ENCODE results near the gene CCL13.

The CCL13 gene

GRCh38 chr17:34364751-34365150 lies 8.5 kb downstream of the CCL13 start:
- Histone ChIP-seq H3K36me3 (ENCODE audit: control insufficient read depth, insufficient read depth, low read length) (no peaks in the 10 kb centered on the region), H3K9me3 (ENCODE audit: control insufficient read depth, low read length) (no peaks in the 10 kb centered on the region), H3K4me3 (ENCODE audit: low read length) (no peak overlapping the region), H3K4me1 (ENCODE audit: control insufficient read depth, insufficient read depth, low read length) (no peaks in the 10 kb centered on the region), H3K9ac (ENCODE audit: low read length) (no peak overlapping the region), H3K27me3 (ENCODE audit: control insufficient read depth, insufficient read depth, low read length) (no peaks in the 10 kb centered on the region)

GRCh38 chr17:34365340-34365739 lies 9.1 kb downstream of the CCL13 start:
- no peak overlapping the region for H3K4me3 ChIP-seq (ENCODE audit: low read length)
- H3K27me3 ChIP-seq (ENCODE audit: control insufficient read depth, insufficient read depth, low read length), result no peaks in the 10 kb centered on the region
- H3K9me3 ChIP-seq (ENCODE audit: control insufficient read depth, low read length), result no peaks in the 10 kb centered on the region
- H3K36me3 ChIP-seq (ENCODE audit: control insufficient read depth, insufficient read depth, low read length), result no peaks in the 10 kb centered on the region
- H3K4me1 ChIP-seq (ENCODE audit: control insufficient read depth, insufficient read depth, low read length), result no peaks in the 10 kb centered on the region
- H3K9ac ChIP-seq (ENCODE audit: low read length), result no peak overlapping the region

- Histone ChIP-seq H3K4me1 (ENCODE audit: control insufficient read depth, insufficient read depth, low read length) (no peaks in the 10 kb centered on the region), H3K27me3 (ENCODE audit: control insufficient read depth, insufficient read depth, low read length) (no peaks in the 10 kb centered on the region), H3K9me3 (ENCODE audit: control insufficient read depth, low read length) (no peaks in the 10 kb centered on the region), H3K4me3 (ENCODE audit: low read length) (no peak overlapping the region), H3K36me3 (ENCODE audit: control insufficient read depth, insufficient read depth, low read length) (no peaks in the 10 kb centered on the region), H3K9ac (ENCODE audit: low read length) (no peak overlapping the region)
Observed at GRCh38 chr17:34366010-34366409, 9.7 kb downstream of the CCL13 start.

DNA sequence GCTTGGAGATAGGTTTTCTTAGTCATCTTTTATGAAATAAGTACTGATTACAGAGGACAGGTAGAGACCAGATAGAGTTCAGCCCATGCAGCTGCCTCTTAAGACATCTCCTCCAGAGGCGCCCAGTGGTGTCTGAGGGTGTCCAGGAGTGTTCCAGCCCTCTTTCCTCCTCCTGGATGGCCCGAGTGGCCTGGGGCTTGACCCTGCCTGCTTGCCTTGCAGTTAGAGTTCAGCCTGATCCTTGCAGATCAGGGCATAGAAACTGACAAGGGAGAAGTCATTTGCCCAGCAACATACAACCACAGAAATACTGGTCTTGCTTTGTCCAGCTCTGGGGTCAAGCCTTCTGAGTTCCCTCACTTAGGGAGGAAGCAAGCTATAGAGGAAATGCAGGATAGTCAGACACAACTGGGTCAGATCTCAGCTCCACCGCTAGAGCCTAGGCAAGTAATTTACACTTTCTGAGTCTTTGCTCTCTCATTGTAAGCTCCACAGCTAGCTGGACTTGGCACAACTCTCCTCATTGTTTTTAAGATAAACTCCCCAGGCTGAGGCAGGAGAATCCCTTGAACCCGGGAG lies 10.3 kb downstream of the CCL13 start:
- H3K4me1 ChIP-seq (ENCODE audit: control insufficient read depth, insufficient read depth, low read length), result no peaks in the 10 kb centered on the region
- H3K9ac ChIP-seq (ENCODE audit: low read length), result no peak overlapping the region
- H3K27me3 ChIP-seq (ENCODE audit: control insufficient read depth, insufficient read depth, low read length), result no peaks in the 10 kb centered on the region
- H3K36me3 ChIP-seq (ENCODE audit: control insufficient read depth, insufficient read depth, low read length), result no peaks in the 10 kb centered on the region
- no peak overlapping the region for H3K4me3 ChIP-seq (ENCODE audit: low read length)
- H3K9me3 ChIP-seq (ENCODE audit: control insufficient read depth, low read length), result no peaks in the 10 kb centered on the region

- Histone ChIP-seq H3K36me3 (ENCODE audit: control insufficient read depth, insufficient read depth, low read length) (no peaks in the 10 kb centered on the region), H3K4me3 (ENCODE audit: low read length) (no peak overlapping the region), H3K9ac (ENCODE audit: low read length) (no peak overlapping the region), H3K9me3 (ENCODE audit: control insufficient read depth, low read length) (no peaks in the 10 kb centered on the region), H3K4me1 (ENCODE audit: control insufficient read depth, insufficient read depth, low read length) (no peaks in the 10 kb centered on the region), H3K27me3 (ENCODE audit: control insufficient read depth, insufficient read depth, low read length) (no peaks in the 10 kb centered on the region)
Observed at GRCh38 chr17:34367486-34368195, 11.4 kb downstream of the CCL13 start.

DNA sequence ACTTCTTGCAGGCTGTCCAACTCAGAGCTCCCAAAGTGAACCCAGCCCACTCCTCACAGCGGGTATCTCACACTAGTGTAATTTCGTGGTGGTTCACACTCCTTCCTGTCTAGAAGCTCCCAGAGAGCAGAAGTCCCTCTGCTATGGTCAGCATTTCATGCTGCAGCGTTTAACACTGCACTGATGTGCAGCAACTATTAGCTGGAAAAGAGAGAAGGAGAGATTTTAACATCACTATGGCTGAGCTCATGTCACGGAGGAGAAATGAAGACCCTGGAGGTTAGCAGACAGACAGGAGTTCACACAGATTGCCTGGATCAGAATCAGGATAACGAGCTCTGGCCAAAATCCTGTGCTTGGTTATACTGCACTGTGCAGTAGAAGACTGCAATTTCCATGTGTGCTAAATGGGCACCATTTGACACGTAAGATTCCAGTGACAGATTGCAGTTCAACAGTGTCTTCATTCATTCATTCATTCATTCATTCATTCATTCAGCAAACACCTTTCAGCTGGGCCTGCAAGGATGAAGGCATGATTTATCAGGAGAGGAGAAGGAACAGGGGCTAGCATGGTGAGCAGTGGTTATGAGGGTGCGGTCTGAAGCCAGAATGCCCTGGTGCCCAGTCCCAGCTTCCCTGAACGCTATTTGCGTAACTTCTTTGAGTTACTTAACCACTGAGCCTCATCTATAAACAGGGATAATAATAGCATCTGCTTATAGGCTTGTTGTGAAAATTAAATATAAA lies 12.1 kb downstream of the CCL13 start:
- Histone ChIP-seq H3K9me3 (ENCODE audit: control insufficient read depth, low read length) (no peaks in the 10 kb centered on the region), H3K9ac (ENCODE audit: low read length) (no peak overlapping the region), H3K4me1 (ENCODE audit: control insufficient read depth, insufficient read depth, low read length) (no peaks in the 10 kb centered on the region), H3K4me3 (ENCODE audit: low read length) (no peak overlapping the region), H3K36me3 (ENCODE audit: control insufficient read depth, insufficient read depth, low read length) (no peaks in the 10 kb centered on the region), H3K27me3 (ENCODE audit: control insufficient read depth, insufficient read depth, low read length) (no peaks in the 10 kb centered on the region)

- Histone ChIP-seq H3K4me3 (ENCODE audit: low read length) (no peak overlapping the region), H3K27me3 (ENCODE audit: control insufficient read depth, insufficient read depth, low read length) (no peaks in the 10 kb centered on the region), H3K36me3 (ENCODE audit: control insufficient read depth, insufficient read depth, low read length) (no peaks in the 10 kb centered on the region), H3K9me3 (ENCODE audit: control insufficient read depth, low read length) (no peaks in the 10 kb centered on the region), H3K9ac (ENCODE audit: low read length) (no peak overlapping the region), H3K4me1 (ENCODE audit: control insufficient read depth, insufficient read depth, low read length) (no peaks in the 10 kb centered on the region)
Observed at GRCh38 chr17:34368946-34369500, 12.7 kb downstream of the CCL13 start.

DNA sequence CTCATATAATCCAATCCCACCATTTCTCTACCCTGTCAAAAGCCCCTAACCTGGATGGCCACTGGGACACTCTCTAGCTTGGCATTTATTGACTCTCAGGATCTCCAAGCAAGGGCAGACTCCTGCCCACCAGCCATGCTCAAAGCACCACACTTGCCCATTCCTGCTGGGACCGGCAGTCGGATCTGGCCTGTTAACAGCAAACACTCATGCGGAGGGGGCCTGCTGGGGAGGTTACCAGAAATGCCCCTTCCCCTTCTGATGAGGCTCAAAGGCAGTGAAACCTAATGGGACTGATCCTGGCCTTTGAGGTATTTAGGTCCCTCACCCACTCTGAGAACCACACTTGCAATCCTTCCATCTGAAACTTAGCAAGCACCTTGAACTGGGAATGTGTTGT lies 13.3 kb downstream of the CCL13 start:
- no peak overlapping the region for H3K9ac ChIP-seq (ENCODE audit: low read length)
- H3K36me3 ChIP-seq (ENCODE audit: control insufficient read depth, insufficient read depth, low read length), result no peaks in the 10 kb centered on the region
- H3K4me1 ChIP-seq (ENCODE audit: control insufficient read depth, insufficient read depth, low read length), result no peaks in the 10 kb centered on the region
- H3K27me3 ChIP-seq (ENCODE audit: control insufficient read depth, insufficient read depth, low read length), result no peaks in the 10 kb centered on the region
- no peak overlapping the region for H3K4me3 ChIP-seq (ENCODE audit: low read length)
- no peaks in the 10 kb centered on the region for H3K9me3 ChIP-seq (ENCODE audit: control insufficient read depth, low read length)

DNA sequence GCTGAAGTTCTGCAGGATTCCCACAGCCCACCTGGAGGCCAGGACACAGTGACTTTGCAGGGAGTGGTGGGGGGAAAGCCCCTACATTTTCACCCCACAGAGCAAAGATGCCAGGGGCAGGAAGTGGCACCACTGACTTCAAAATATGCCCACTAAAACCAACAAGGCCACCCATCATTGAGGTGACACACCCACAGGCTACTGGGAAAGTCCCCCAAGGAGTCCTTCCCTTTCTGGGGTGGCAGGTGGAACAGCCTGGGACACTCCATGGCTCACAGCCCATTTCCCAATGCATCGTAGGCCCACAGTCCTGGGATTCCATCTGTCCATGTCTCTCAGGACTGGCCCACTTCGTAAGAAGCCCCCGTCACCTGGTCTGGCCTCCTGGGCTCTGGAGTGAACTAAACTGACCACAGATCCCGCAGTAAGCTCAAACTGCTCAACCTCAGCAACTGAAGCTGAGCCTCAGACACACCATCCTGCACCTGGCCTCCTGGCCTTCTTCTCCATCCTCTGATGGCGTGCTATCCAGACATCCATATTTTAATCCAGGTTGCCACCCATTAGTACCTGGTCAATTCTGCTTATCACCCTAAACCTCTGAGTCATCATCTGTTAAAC lies 14.2 kb downstream of the CCL13 start:
- Histone ChIP-seq H3K36me3 (ENCODE audit: control insufficient read depth, insufficient read depth, low read length) (no peaks in the 10 kb centered on the region), H3K27me3 (ENCODE audit: control insufficient read depth, insufficient read depth, low read length) (no peaks in the 10 kb centered on the region), H3K9me3 (ENCODE audit: control insufficient read depth, low read length) (no peaks in the 10 kb centered on the region), H3K9ac (ENCODE audit: low read length) (no peak overlapping the region), H3K4me3 (ENCODE audit: low read length) (no peak overlapping the region), H3K4me1 (ENCODE audit: control insufficient read depth, insufficient read depth, low read length) (no peaks in the 10 kb centered on the region)

GRCh38 chr17:34370997-34371395 lies 14.7 kb downstream of the CCL13 start:
- H3K27me3 ChIP-seq (ENCODE audit: control insufficient read depth, insufficient read depth, low read length), result no peaks in the 10 kb centered on the region
- no peaks in the 10 kb centered on the region for H3K9me3 ChIP-seq (ENCODE audit: control insufficient read depth, low read length)
- H3K4me1 ChIP-seq (ENCODE audit: control insufficient read depth, insufficient read depth, low read length), result no peaks in the 10 kb centered on the region
- H3K9ac ChIP-seq (ENCODE audit: low read length), result no peak overlapping the region
- no peaks in the 10 kb centered on the region for H3K36me3 ChIP-seq (ENCODE audit: control insufficient read depth, insufficient read depth, low read length)
- no peak overlapping the region for H3K4me3 ChIP-seq (ENCODE audit: low read length)

- no peak overlapping the region for H3K9ac ChIP-seq (ENCODE audit: low read length)
- no peaks in the 10 kb centered on the region for H3K27me3 ChIP-seq (ENCODE audit: control insufficient read depth, insufficient read depth, low read length)
- no peak overlapping the region for H3K4me3 ChIP-seq (ENCODE audit: low read length)
- no peaks in the 10 kb centered on the region for H3K4me1 ChIP-seq (ENCODE audit: control insufficient read depth, insufficient read depth, low read length)
- no peaks in the 10 kb centered on the region for H3K9me3 ChIP-seq (ENCODE audit: control insufficient read depth, low read length)
- H3K36me3 ChIP-seq (ENCODE audit: control insufficient read depth, insufficient read depth, low read length), result no peaks in the 10 kb centered on the region
Observed at GRCh38 chr17:34371405-34372100, 15.3 kb downstream of the CCL13 start.
